ENCODE results near the gene CARS2.
A peak's percentile ranks its signal among the peaks of the same experiment; 100 is the strongest.

The CARS2 gene

DNA sequence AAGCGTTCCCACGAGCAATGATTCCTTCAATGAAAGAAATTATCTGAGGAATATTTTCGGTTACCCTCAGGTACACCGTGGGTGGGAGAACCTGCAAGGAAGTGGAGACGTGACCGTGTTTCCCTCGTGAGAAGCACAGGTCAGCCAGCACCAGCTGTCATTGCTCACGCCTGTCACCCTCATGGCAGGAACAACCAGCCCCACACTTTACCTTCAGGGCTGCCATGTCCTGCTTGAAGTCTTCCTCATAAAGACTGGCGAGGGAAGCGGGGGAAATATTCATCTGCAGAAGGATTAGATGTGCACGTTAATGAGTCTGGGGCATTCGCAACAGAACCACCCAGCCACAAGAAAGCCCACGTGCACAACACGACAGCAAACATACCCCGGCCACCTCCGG lies 18.2 kb downstream of the CARS2 start:
- in situ Hi-C loops (cut with HindIII; ENCODE audit: low pct_ligation_motif_present, low sequenced_read_pairs) = no loop called here
- H3K27ac ChIP-seq = no peak overlapping the region

DNA sequence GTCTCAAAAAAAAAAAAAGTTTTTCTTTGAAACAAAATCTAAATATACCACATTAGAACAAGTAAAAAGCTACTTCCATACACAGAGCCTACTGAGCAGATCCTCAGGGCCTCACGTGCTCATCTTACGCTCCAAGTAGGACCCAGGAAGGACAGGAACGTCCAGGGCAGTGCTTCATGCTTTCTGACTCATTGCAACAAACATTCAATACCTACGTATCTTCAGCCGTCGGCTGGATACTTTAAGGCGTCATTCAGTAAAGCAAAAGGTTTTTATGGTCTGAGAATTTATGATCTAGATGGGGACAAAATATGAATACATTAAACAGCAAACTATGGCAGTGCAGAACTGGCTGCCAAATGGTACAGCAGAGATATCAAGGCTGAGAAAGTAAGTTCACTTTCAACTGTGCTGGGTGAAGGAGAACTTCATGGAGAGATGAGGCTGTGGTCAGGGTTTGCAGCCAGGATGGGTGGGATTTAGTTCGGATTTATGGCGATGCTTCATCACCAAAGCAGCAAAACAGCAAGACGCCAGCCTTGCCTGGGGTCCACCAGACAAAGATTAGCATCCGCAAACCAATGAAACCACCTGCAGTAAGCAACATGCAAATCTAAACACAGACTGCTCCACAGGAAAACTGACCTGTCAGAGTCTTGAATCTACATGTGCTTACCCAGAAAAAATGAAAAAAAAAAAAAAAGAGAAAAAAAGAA lies 20.5 kb downstream of the CARS2 start:
- TF ChIP-seq, protein P1, sequence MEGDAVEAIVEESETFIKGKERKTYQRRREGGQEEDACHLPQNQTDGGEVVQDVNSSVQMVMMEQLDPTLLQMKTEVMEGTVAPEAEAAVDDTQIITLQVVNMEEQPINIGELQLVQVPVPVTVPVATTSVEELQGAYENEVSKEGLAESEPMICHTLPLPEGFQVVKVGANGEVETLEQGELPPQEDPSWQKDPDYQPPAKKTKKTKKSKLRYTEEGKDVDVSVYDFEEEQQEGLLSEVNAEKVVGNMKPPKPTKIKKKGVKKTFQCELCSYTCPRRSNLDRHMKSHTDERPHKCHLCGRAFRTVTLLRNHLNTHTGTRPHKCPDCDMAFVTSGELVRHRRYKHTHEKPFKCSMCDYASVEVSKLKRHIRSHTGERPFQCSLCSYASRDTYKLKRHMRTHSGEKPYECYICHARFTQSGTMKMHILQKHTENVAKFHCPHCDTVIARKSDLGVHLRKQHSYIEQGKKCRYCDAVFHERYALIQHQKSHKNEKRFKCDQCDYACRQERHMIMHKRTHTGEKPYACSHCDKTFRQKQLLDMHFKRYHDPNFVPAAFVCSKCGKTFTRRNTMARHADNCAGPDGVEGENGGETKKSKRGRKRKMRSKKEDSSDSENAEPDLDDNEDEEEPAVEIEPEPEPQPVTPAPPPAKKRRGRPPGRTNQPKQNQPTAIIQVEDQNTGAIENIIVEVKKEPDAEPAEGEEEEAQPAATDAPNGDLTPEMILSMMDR (IDR thresholded peaks at IDR 0.05; ENCODE audit: low read depth, low read length, missing control alignments) = no peak
- H3K27me3 ChIP-seq (replicated peaks) = no peaks in the 10 kb centered on the region
- peak; percentile 65 for DNase-seq
- no peak overlapping the region for H3K27ac ChIP-seq
- peaks cover 26% of the 10 kb centered on the region for H3K36me3 ChIP-seq (replicated peaks)
- no peak overlapping the region for H3K4me3 ChIP-seq (ENCODE audit: low read depth, low read length)
- in situ Hi-C loops (cut with HindIII; ENCODE audit: low pct_ligation_motif_present, low sequenced_read_pairs) = no loop called here

More for the DNA sequence above, 18.2 kb downstream of the CARS2 start:
- Histone ChIP-seq H3K27me3 (replicated peaks) (no peaks in the 10 kb centered on the region), H3K4me3 (ENCODE audit: low read depth, low read length) (no peak overlapping the region), H3K36me3 (replicated peaks) (peaks cover 18% of the 10 kb centered on the region)
- no peak for DNase-seq
- TF ChIP-seq, protein P1 (IDR thresholded peaks at IDR 0.05; ENCODE audit: low read depth, low read length, missing control alignments) = no peak

DNA sequence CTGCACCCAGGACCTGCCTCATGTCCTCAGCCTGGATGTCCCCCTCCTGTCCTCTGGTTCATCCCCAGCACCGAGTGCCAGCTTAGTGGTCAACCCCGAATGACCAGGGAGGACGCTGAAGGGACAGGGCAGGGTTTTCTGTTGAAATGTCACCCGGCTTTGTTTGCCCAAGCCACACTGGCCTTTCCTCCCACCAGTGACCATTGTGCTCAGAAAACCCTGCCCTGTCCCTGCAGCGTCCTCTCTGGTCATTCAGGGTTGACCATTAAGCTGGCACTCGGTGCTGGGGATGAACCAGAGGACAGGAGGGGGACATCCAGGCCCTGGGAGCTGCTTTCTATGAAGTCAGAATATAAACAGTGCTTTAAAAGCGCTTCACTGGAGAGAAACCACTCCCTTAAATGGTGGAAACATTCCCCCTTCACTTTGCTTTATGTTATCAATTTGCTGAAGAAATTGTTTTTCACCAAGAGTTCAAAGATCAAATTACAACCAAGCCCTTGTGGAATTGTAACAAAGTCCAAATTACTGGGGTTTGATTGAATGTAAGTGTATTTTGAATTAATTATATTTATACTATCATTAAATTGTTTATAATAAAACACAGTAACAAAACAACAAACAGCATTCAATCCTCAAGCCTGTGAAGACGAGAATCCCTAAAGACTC lies 21.4 kb downstream of the CARS2 start:
- no peak overlapping the region for H3K27ac ChIP-seq
- peaks cover 24% of the 10 kb centered on the region for H3K36me3 ChIP-seq (replicated peaks)
- H3K4me3 ChIP-seq (ENCODE audit: low read depth, low read length) = no peak overlapping the region
- TF ChIP-seq, protein P1 (IDR thresholded peaks at IDR 0.05; ENCODE audit: low read depth, low read length, missing control alignments) = no peak
- H3K27me3 ChIP-seq (replicated peaks) = no peaks in the 10 kb centered on the region
- in situ Hi-C loops (cut with HindIII; ENCODE audit: low pct_ligation_motif_present, low sequenced_read_pairs) = no loop called here
- no peak for DNase-seq

DNA sequence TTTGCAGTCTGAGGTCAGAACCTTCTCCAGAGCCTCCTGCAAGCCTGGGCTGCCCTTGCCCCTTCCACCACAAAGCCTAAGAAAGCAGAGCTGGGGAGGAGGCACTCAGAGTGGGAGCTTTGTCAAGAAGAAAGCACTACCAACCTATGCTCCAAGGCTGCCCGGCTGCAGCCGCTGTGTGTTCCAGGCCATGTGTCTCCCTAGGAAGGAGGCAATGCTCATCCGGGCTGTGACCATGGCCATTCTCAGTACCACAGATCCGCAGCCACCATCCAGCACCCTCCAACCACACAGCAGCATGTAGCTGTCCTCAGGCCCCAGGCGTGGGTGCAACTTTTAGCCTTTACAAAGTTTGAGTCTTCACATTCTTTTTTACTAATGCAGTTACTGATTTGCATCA lies 22.0 kb downstream of the CARS2 start:
- no peak for DNase-seq
- Histone ChIP-seq H3K27me3 (replicated peaks) (no peaks in the 10 kb centered on the region), H3K36me3 (replicated peaks) (peaks cover 26% of the 10 kb centered on the region), H3K27ac (no peak overlapping the region), H3K4me3 (ENCODE audit: low read depth, low read length) (no peak overlapping the region)
- TF ChIP-seq, protein P1 (IDR thresholded peaks at IDR 0.05; ENCODE audit: low read depth, low read length, missing control alignments) = no peak
- in situ Hi-C loops (cut with HindIII; ENCODE audit: low pct_ligation_motif_present, low sequenced_read_pairs) = no loop called here

DNA sequence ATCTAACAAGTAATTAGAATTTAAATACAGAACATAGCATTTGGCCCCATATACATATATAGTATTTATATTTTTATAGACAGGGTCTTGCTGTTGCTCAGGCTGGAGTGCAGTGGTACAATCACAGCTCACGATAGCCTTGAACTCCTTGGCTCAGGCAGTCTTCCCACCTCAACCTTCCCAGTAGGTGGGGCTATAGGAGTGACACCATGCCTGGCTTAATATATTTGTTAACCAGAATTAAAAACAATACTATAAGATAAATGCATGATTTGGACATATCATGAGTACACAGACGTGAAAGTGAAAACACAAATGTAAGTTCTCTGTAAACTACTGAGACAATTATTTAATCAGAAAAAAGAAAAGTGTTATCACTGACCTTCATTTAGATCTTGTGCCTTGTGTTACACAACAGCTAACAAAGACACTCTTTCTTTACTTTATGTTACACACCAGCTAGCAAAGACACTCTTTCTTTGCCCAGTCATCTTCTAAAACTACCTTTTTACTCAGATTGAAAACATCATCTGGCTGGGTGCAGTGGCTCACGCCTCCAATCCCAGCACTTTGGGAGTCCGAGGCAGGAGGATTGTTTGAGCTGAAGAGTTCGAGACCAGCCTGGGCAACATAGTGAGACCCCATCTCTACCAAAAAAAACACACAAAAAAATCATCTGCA lies 22.6 kb downstream of the CARS2 start:
- in situ Hi-C loops (cut with HindIII; ENCODE audit: low pct_ligation_motif_present, low sequenced_read_pairs) = no loop called here

More for the DNA sequence above, 22.6 kb downstream of the CARS2 start:
- H3K4me3 ChIP-seq (ENCODE audit: low read depth, low read length) = no peak overlapping the region
- H3K27ac ChIP-seq = no peak overlapping the region
- TF ChIP-seq, protein P1 (IDR thresholded peaks at IDR 0.05; ENCODE audit: low read depth, low read length, missing control alignments) = peak; percentile 56
- peaks cover 27% of the 10 kb centered on the region for H3K36me3 ChIP-seq (replicated peaks)
- no peak for DNase-seq
- no peaks in the 10 kb centered on the region for H3K27me3 ChIP-seq (replicated peaks)
